Stimulated activated CD4-positive, alpha-beta T cell treated with anti-CD3 and anti-CD28 coated beads, Interleukin-15, amount 100 ng/mL, for 24 hours (primary cell): Measurements from ENCODE around the gene BCO2.

Experiments
- DNase-seq: peaks from one replicate; pipeline ENCODE4 v3.0.0-alpha.2; 2020

Gene BCO2

DNA sequence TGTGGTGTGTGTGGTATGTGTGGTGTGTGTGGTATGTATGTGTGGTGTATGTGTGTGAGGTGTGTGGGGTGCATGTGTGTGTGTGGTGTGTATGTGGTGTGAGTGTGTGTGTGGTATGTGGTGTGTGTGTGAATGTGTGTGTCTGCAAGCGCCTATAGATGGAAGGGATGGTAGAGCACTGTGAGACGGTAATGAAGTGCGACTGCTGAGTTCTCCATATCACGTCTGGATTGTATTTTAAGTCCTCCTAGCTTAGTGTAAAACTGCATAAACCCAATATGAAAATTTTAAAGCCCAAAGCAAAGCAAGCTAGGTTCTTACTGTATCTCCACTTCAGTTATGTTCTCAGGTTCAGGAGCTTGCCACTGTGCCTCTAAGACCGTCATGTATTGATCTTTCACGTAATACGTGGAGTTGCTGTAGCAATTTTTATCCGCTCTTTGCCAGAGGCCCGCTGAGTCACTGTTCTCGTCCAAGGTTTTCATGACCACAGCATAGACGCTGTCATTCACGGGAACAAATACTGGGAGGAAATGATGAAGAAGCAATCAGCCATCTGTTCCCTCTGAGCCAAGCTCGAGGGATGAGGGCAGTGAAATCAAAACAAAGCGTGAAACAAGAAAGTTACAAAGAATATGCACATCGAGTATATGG is 79.9 kb downstream of the BCO2 start:
- no peak for DNase-seq

GRCh38 chr11:112260490-112260889 is 85.2 kb downstream of the BCO2 start, which contains the start of gene PLET1:
Gene PLET1, minus strand, starts transcription at chr11:112260860. Its CDS starts 271 bp downstream, at chr11:112260589.
- no peak for DNase-seq

- no peak for DNase-seq
Measured at GRCh38 chr11:112265659-112266409, 90.5 kb downstream of the BCO2 start.

- DNase-seq = no peak
Measured at GRCh38 chr11:112266410-112266778, 91.1 kb downstream of the BCO2 start.

GRCh38 chr11:112267188-112267591 is 91.9 kb downstream of the BCO2 start:
- DNase-seq = no peak

- no peak for DNase-seq
Measured at GRCh38 chr11:112268406-112268805, 93.1 kb downstream of the BCO2 start.
